B cell (primary cell): Measurements from ENCODE around the gene CERS6.

Experiments
- EZH2 ChIP-seq: IDR thresholded peaks from 2 replicates; pipeline ENCODE4 v1.6.1; 2012; ENCODE audit warnings: borderline replicate concordance, low read depth, mild to moderate bottlenecking, moderate library complexity, low read length; ENCODE audit not compliant: insufficient read depth, poor library complexity, severe bottlenecking
- TF ChIP-seq, protein P1 (sequence below): fragments of 200-600 bp; IDR thresholded peaks from one replicate; pipeline ENCODE4 v1.8.0; 2022; ENCODE audit warnings: antibody characterized with exemption, mild to moderate bottlenecking

GRCh38 chr2:168457190-168457895, 1.3 kb downstream of the CERS6 start:
- TF ChIP-seq, protein P1, sequence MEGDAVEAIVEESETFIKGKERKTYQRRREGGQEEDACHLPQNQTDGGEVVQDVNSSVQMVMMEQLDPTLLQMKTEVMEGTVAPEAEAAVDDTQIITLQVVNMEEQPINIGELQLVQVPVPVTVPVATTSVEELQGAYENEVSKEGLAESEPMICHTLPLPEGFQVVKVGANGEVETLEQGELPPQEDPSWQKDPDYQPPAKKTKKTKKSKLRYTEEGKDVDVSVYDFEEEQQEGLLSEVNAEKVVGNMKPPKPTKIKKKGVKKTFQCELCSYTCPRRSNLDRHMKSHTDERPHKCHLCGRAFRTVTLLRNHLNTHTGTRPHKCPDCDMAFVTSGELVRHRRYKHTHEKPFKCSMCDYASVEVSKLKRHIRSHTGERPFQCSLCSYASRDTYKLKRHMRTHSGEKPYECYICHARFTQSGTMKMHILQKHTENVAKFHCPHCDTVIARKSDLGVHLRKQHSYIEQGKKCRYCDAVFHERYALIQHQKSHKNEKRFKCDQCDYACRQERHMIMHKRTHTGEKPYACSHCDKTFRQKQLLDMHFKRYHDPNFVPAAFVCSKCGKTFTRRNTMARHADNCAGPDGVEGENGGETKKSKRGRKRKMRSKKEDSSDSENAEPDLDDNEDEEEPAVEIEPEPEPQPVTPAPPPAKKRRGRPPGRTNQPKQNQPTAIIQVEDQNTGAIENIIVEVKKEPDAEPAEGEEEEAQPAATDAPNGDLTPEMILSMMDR = no peak
- TF ChIP-seq EZH2 = no peak
